ENCODE results near the gene FRMD6. TPM values are rescaled to one million over a fixed set of nuclear protein-coding genes. Genes with fewer than 3 reads are reported as not detected.

Gene FRMD6
- total and polyA plus RNA-seq, 7 donors = 1.6 to 85.6 (median 38.3) TPM

GRCh38 chr14:51726166-51726899 lies 74.6 kb downstream of the FRMD6 start:
- DNase-seq = no peak
- Histone ChIP-seq H3K27ac (no peak overlapping the region), H3K36me3 (peaks cover 0 to 94% (median 24%) of the 10 kb centered on the region in 4 donors), H3K27me3 (no peaks in the 10 kb centered on the region), H3K4me1 (no peaks in the 10 kb centered on the region), H3K4me3 (no peak overlapping the region), H3K9me3 (no peaks in the 10 kb centered on the region)
- intact Hi-C loops (cut with DNase I) = no loop called here
- 92 to 94% methylated on average over 2 of the region's 2 CpGs for WGBS, 2 donors
- TF ChIP-seq POLR2A (IDR thresholded peaks at IDR 0.05) (no peak), POLR2AphosphoS5 (IDR thresholded peaks at IDR 0.05) (no peak), CTCF (IDR thresholded peaks at IDR 0.05) (no peak), EP300 (IDR thresholded peaks at IDR 0.05) (no peak)

GRCh38 chr14:51727526-51727925 lies 75.8 kb downstream of the FRMD6 start:
- Histone ChIP-seq H3K36me3 (peaks cover 0 to 82% (median 20%) of the 10 kb centered on the region in 4 donors), H3K27ac (no peak overlapping the region), H3K9me3 (no peaks in the 10 kb centered on the region), H3K4me1 (no peaks in the 10 kb centered on the region), H3K27me3 (no peaks in the 10 kb centered on the region), H3K4me3 (no peak overlapping the region)
- WGBS, 2 donors = 92 to 96% methylated on average over 5 of the region's 5 CpGs
- no peak for DNase-seq
- TF ChIP-seq EP300 (IDR thresholded peaks at IDR 0.05) = no peak
- TF ChIP-seq POLR2AphosphoS5 (IDR thresholded peaks at IDR 0.05) = no peak
- intact Hi-C loops (cut with DNase I) = no loop called here

GRCh38 chr14:51730098-51730497 lies 78.4 kb downstream of the FRMD6 start:
- Histone ChIP-seq H3K36me3 (peaks cover 0 to 58% (median 12%) of the 10 kb centered on the region in 4 donors), H3K27ac (no peak overlapping the region), H3K4me3 (no peak overlapping the region), H3K27me3 (no peaks in the 10 kb centered on the region), H3K9me3 (no peaks in the 10 kb centered on the region), H3K4me1 (no peaks in the 10 kb centered on the region)
- intact Hi-C loops (cut with DNase I) = no loop called here
- TF ChIP-seq EP300 (IDR thresholded peaks at IDR 0.05) (no peak), POLR2A (IDR thresholded peaks at IDR 0.05) (no peak), CTCF (IDR thresholded peaks at IDR 0.05) (no peak), POLR2AphosphoS5 (IDR thresholded peaks at IDR 0.05) (no peak)
- WGBS, 2 donors = 96 to 100% methylated on average over 1 of the region's 1 CpG
- no peak for DNase-seq

GRCh38 chr14:51730684-51731083 lies 79.0 kb downstream of the FRMD6 start:
- no peak for DNase-seq
- Histone ChIP-seq H3K27me3 (no peaks in the 10 kb centered on the region), H3K36me3 (peaks cover 0 to 52% (median 8%) of the 10 kb centered on the region in 4 donors), H3K4me3 (no peak overlapping the region), H3K27ac (no peak overlapping the region), H3K9me3 (no peaks in the 10 kb centered on the region), H3K4me1 (no peaks in the 10 kb centered on the region)
- TF ChIP-seq CTCF (IDR thresholded peaks at IDR 0.05) = no peak
- TF ChIP-seq POLR2A (IDR thresholded peaks at IDR 0.05) = no peak
- TF ChIP-seq EP300 (IDR thresholded peaks at IDR 0.05) = no peak
- 90 to 94% methylated on average over 2 of the region's 2 CpGs for WGBS, 2 donors
- intact Hi-C loops (cut with DNase I) = no loop called here

GRCh38 chr14:51732494-51733112 lies 80.9 kb downstream of the FRMD6 start:
- TF ChIP-seq POLR2A (IDR thresholded peaks at IDR 0.05) (no peak), EP300 (IDR thresholded peaks at IDR 0.05) (no peak), CTCF (IDR thresholded peaks at IDR 0.05) (no peak), POLR2AphosphoS5 (IDR thresholded peaks at IDR 0.05) (no peak)
- 82 to 86% methylated on average over 4 of the region's 4 CpGs for WGBS, 2 donors
- Histone ChIP-seq H3K36me3 (peaks cover 0 to 33% (median under 1%) of the 10 kb centered on the region in 4 donors), H3K27ac (no peak overlapping the region), H3K4me3 (no peak overlapping the region), H3K27me3 (no peaks in the 10 kb centered on the region), H3K4me1 (no peaks in the 10 kb centered on the region), H3K9me3 (no peaks in the 10 kb centered on the region)
- no peak for DNase-seq
- intact Hi-C loops (cut with DNase I) = no loop called here
